ENCODE measurements around the gene MMP24OS. TPM values are rescaled to one million over a fixed set of nuclear protein-coding genes. Genes with fewer than 3 reads are reported as not detected.

The MMP24OS gene
- total RNA-seq, 1 experiment from 2014 or later = 10.7 TPM

- no peak for DNase-seq (ENCODE audit: low spot score)
- in situ Hi-C loops (cut with HindIII; ENCODE audit: low sequenced_read_pairs) = no loop called here
These were observed 15.7 kb upstream of the MMP24OS start for GRCh38 chr20:35293303-35294292.

GRCh38 chr20:35292504-35293285 lies 14.8 kb upstream of the MMP24OS start:
- in situ Hi-C loops (cut with HindIII; ENCODE audit: low sequenced_read_pairs) = no loop called here
- no peak for DNase-seq (ENCODE audit: low spot score)

GRCh38 chr20:35291654-35292503 lies 14.0 kb upstream of the MMP24OS start, which contains the start of gene FAM83C:
FAM83C (minus strand) TSS chr20:35292425; CDS start chr20:35292304, 121 bp downstream.
- in situ Hi-C loops (cut with HindIII; ENCODE audit: low sequenced_read_pairs) = no loop called here
- no peak for DNase-seq (ENCODE audit: low spot score)

GRCh38 chr20:35290887-35291417 lies 13.0 kb upstream of the MMP24OS start:
- in situ Hi-C loops (cut with HindIII; ENCODE audit: low sequenced_read_pairs) = no loop called here
- no peak for DNase-seq (ENCODE audit: low spot score)

- in situ Hi-C loops (cut with HindIII; ENCODE audit: low sequenced_read_pairs) = no loop called here
- DNase-seq (ENCODE audit: low spot score) = no peak
These were observed 12.4 kb upstream of the MMP24OS start for GRCh38 chr20:35290186-35290886.

GRCh38 chr20:35288325-35289060 lies 10.6 kb upstream of the MMP24OS start:
- DNase-seq (ENCODE audit: low spot score) = no peak
- in situ Hi-C loops (cut with HindIII; ENCODE audit: low sequenced_read_pairs) = no loop called here

- no peak for DNase-seq (ENCODE audit: low spot score)
- in situ Hi-C loops (cut with HindIII; ENCODE audit: low sequenced_read_pairs) = no loop called here
These were observed 9.8 kb upstream of the MMP24OS start for GRCh38 chr20:35287509-35288324.

GRCh38 chr20:35286899-35287508 lies 9.1 kb upstream of the MMP24OS start:
- DNase-seq (ENCODE audit: low spot score) = no peak
- in situ Hi-C loops (cut with HindIII; ENCODE audit: low sequenced_read_pairs) = no loop called here

GRCh38 chr20:35286077-35286898 lies 8.4 kb upstream of the MMP24OS start:
- DNase-seq (ENCODE audit: low spot score) = no peak
- in situ Hi-C loops (cut with HindIII; ENCODE audit: low sequenced_read_pairs) = no loop called here

GRCh38 chr20:35285806-35286076 lies 7.8 kb upstream of the MMP24OS start:
- DNase-seq (ENCODE audit: low spot score) = no peak
- in situ Hi-C loops (cut with HindIII; ENCODE audit: low sequenced_read_pairs) = no loop called here

GRCh38 chr20:35284992-35285805 lies 7.3 kb upstream of the MMP24OS start:
- in situ Hi-C loops (cut with HindIII; ENCODE audit: low sequenced_read_pairs) = no loop called here
- DNase-seq (ENCODE audit: low spot score) = no peak

GRCh38 chr20:35284267-35284991 lies 6.5 kb upstream of the MMP24OS start, which contains the start of gene EIF6:
EIF6 (minus strand) TSS chr20:35284772; CDS start chr20:35284487, 285 bp downstream.
- DNase-seq (ENCODE audit: low spot score) = peak; percentile 91
- in situ Hi-C loops (cut with HindIII; ENCODE audit: low sequenced_read_pairs) = no loop called here

- in situ Hi-C loops (cut with HindIII; ENCODE audit: low sequenced_read_pairs) = no loop called here
- DNase-seq (ENCODE audit: low spot score) = no peak
These were observed 5.7 kb upstream of the MMP24OS start for GRCh38 chr20:35283441-35284266.
